Natural killer cell treated with Interleukin-12 subunit alpha and Interleukin-12 subunit beta and Interleukin-15 and Interleukin-18, amount 100 ng/mL, for 72 hours (primary cell): ENCODE data around the gene CFAP97D2. TPM values are rescaled to one million over a fixed set of nuclear protein-coding genes. Genes with fewer than 3 reads are reported as not detected.
"Not testable (repeated sequence)": the region's sequence is repeated elsewhere in the genome, so short reads cannot be mapped to it uniquely, and the experiment has no call there.

Source experiments
- ATAC-seq, 2 donors: fragments of 150-1000 bp; cut with Tn5 transposase in 1 of 2; sonication (Bioruptor Pico), chemical (Tn5 transposase) in 1 of 2; 2 replicates each; pipeline ENCODE4 v1.10.0; 2021
- DNase-seq: peaks from one replicate; pipeline ENCODE4 v3.0.0; 2022; ENCODE audit warnings: low spot score
- H3K27ac Mint-ChIP-seq, 2 donors: 1 replicate in 1 of 2; 2 replicates in 1 of 2; pipeline ENCODE4 v1.8.0; 2022; ENCODE audit warnings: mixed read lengths in 2 of 2, mild to moderate bottlenecking in 1 of 2, moderate library complexity in 1 of 2
- H3K27me3 Mint-ChIP-seq, 2 donors: 1 replicate in 1 of 2; 2 replicates in 1 of 2; pipeline ENCODE4 v1.8.0; 2022; ENCODE audit warnings: mixed read lengths in 2 of 2
- H3K36me3 Mint-ChIP-seq: one replicate; pipeline ENCODE4 v1.8.0; 2022; ENCODE audit warnings: mixed read lengths
- H3K4me1 Mint-ChIP-seq, 2 donors: 1 replicate in 1 of 2; 2 replicates in 1 of 2; pipeline ENCODE4 v1.8.0; 2022; ENCODE audit warnings: low read depth in 2 of 2, mixed read lengths in 2 of 2, mild to moderate bottlenecking in 1 of 2
- H3K4me3 Mint-ChIP-seq: one replicate; pipeline ENCODE4 v1.8.0; 2022; ENCODE audit warnings: mixed read lengths
- H3K9me3 Mint-ChIP-seq: 2 replicates; pipeline ENCODE4 v1.8.0; 2022; ENCODE audit warnings: mixed read lengths
- total RNA-seq, 2 donors: library from RNA; stranded (reverse); gene quantifications; one replicate each; pipeline ENCODE4 v1.2.3, GENCODE V29; 2022

The CFAP97D2 gene
- total RNA-seq, 2 donors from 2014 or later = not detected

DNA sequence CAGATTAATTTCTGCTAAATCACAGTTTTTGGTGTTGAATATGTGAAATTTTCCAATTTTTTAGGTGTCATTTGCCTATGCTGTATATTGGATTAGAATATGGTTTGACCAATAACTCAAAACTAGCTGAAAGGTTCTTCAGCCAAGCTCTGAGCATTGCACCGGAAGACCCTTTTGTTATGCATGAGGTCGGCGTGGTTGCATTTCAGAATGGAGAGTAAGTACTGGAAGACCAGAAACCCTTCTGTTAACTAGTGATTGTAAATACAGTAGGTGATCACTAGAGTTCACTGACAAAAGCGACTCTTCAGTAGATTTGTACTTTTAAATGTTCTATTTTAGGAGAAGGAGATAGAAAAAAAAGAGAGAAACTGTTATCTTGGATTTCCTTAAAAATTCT is 78.0 kb downstream of the CFAP97D2 start:
- no peak for ATAC-seq

DNA sequence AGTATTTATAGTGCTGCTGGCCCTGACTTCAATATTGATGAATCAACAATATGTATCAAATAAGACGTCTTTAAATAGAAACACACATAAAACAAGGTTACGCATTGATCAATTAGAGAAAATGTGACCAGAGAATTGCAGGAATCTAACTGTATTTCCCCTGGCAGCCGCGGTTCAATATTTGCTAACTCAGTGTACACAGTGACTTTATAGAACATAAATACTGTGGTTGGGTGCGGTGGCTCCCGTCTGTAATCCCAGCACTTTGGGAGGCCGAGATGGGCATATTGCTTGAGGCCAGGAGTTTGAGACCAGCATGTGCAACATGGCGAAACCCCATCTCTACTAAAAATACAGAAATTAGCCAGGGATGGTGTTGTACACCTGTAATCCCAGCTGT is 79.5 kb downstream of the CFAP97D2 start:
- Mint-ChIP-seq H3K27me3 (no peaks in the 10 kb centered on the region), H3K36me3 (peaks cover 60% of the 10 kb centered on the region), H3K27ac (no peak overlapping the region), H3K9me3 (no peaks in the 10 kb centered on the region), H3K4me3 (no peak overlapping the region), H3K4me1 (peaks cover 43 to 47% of the 10 kb centered on the region in 2 donors)
- DNase-seq = no peak
- ATAC-seq = no peak

More for the DNA sequence above, 78.0 kb downstream of the CFAP97D2 start:
- Mint-ChIP-seq H3K9me3 (no peaks in the 10 kb centered on the region), H3K27ac (no peak overlapping the region), H3K4me3 (no peak overlapping the region), H3K27me3 (no peaks in the 10 kb centered on the region), H3K4me1 (peaks cover 33% of the 10 kb centered on the region in 2 donors), H3K36me3 (peaks cover 54% of the 10 kb centered on the region)
- DNase-seq = no peak

DNA sequence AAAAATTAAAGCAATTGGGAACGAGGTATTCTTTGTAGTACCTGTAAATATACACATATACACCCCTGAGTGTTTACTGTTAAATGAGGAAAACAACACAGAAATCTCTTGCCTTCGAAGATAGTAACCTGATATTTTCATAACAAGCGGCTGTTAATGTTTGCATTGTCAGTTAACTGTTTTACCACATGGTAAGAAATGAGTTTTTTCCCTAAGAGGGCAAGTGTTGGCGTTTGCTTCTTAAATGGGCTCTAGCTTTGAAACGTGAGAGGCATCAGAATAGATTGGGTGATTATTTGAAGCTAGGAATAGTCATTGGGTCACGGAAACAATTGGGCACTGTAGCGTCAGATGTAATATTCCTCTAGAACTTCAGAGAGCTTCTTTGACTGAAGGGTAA is 80.3 kb downstream of the CFAP97D2 start:
- H3K36me3 Mint-ChIP-seq = peaks cover 55% of the 10 kb centered on the region
- no peak for ATAC-seq
- H3K27ac Mint-ChIP-seq = no peak overlapping the region
- DNase-seq = no peak
- no peaks in the 10 kb centered on the region for H3K9me3 Mint-ChIP-seq
- no peaks in the 10 kb centered on the region for H3K27me3 Mint-ChIP-seq
- peaks cover 43 to 51% of the 10 kb centered on the region in 2 donors for H3K4me1 Mint-ChIP-seq
- no peak overlapping the region for H3K4me3 Mint-ChIP-seq

DNA sequence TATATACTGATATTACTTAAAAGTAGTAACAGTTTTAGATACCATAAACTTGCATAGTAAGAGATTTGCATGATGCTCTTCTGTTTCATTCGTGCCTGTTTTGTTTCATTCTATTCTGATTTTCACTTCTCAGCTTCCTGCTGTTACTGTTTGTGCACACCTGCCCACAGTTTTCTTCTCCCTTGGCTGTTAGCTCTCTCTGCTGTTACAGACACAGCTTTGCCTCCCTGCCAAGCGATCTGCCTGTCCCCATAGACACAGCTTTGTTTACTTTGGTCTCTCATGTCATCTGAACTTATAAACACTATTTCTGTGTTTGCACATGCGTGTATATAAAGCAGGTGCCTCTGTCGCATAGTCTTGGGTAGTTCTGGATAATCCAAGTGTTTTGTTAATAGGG is 80.9 kb downstream of the CFAP97D2 start:
- Mint-ChIP-seq H3K27ac (no peak overlapping the region), H3K4me1 (peaks cover 41 to 48% of the 10 kb centered on the region in 2 donors)

DNA sequence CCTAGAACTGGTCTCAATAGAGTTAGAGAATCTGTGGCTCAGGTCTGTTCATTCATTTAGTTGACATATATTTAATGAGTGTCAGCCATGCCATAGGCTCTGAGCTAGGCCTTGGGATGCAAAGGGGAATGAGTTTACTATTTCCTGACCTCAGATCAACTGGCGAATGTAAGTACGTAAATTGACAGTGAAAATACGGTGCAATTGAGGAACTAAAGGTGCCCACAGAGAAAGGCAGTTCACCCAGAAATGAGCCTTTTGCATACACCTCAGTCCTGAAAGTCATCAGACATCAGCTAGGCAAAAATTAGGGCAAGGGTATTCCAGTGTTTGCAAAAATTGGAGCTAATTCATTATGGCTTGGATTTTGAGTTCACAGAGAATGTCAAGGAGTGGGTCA is 81.8 kb downstream of the CFAP97D2 start:
- Mint-ChIP-seq H3K36me3 (peaks cover 58% of the 10 kb centered on the region), H3K9me3 (no peaks in the 10 kb centered on the region), H3K4me3 (no peak overlapping the region), H3K27ac (no peak overlapping the region), H3K27me3 (no peaks in the 10 kb centered on the region), H3K4me1 (peaks cover 49 to 56% of the 10 kb centered on the region in 2 donors)
- DNase-seq = no peak
- ATAC-seq = no peak

More for the DNA sequence above, 80.9 kb downstream of the CFAP97D2 start:
- H3K36me3 Mint-ChIP-seq = peaks cover 50% of the 10 kb centered on the region
- DNase-seq (no peak), ATAC-seq (no peak)
- H3K4me3 Mint-ChIP-seq = no peak overlapping the region
- no peaks in the 10 kb centered on the region for H3K27me3 Mint-ChIP-seq
- H3K9me3 Mint-ChIP-seq = no peaks in the 10 kb centered on the region

DNA sequence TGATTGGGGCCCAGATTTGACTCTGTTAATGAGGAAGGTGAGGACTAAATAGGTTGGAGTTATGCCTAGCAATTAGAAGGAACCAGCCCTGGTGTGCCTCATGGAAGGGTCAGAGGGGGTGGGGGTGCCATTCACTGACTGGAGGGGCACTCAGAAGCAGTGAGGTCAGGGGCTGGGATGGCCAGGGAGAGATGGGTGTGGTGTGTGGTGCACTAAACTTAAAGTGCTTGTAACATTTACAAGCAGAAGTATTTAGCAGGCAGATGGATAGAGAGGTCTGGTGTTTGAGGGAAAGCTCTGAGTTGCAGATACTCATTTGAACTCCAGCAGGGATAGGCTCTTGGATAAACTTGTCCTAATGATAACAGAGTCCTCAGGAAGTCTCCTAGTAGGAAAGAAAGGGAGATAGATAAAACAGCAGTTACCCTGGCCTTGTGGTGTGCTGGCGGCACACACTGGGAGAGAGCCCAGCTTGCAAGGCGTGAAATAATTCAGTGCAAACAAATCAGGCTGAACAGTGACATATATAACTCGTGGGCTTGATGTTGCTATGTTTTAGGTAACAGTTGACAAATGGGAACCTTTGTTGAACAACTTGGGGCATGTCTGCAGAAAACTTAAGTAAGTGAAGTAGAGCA is 82.4 kb downstream of the CFAP97D2 start:
- ATAC-seq (no peak), DNase-seq (no peak)
- no peaks in the 10 kb centered on the region for H3K9me3 Mint-ChIP-seq
- peaks cover 52 to 57% of the 10 kb centered on the region in 2 donors for H3K4me1 Mint-ChIP-seq
- H3K27ac Mint-ChIP-seq = no peak overlapping the region
- H3K36me3 Mint-ChIP-seq = peaks cover 52% of the 10 kb centered on the region
- H3K4me3 Mint-ChIP-seq = peak overlapping the region; percentile 15
- no peaks in the 10 kb centered on the region for H3K27me3 Mint-ChIP-seq

DNA sequence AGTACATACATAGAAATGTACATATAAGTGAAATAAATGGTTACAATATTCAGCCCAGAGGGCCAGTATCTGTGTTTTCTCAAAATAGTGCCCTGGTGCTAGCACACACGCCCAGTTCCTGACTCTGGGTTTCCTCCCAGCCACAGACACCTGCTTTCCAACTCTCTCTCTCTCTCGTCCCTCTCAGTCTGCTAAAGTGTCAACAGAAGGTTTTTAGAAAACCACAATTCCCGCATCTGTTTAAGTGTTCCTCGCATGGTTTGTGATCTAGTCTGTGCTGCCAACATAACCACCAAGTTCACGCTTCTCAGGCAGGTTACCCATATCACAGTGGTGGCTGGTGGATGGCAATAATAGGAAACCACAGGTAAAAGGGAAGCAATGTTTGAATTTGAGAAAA is 84.5 kb downstream of the CFAP97D2 start:
- ATAC-seq = peak; percentile 72 to 77
- H3K4me1 Mint-ChIP-seq = peaks cover 61 to 64% of the 10 kb centered on the region in 2 donors
- H3K27ac Mint-ChIP-seq = peak overlapping the region in 1 of 2 donors; percentile 29
- DNase-seq = no peak
- H3K27me3 Mint-ChIP-seq = no peaks in the 10 kb centered on the region
- peak overlapping the region; percentile 60 for H3K4me3 Mint-ChIP-seq
- no peaks in the 10 kb centered on the region for H3K9me3 Mint-ChIP-seq
- peaks cover 37% of the 10 kb centered on the region for H3K36me3 Mint-ChIP-seq

DNA sequence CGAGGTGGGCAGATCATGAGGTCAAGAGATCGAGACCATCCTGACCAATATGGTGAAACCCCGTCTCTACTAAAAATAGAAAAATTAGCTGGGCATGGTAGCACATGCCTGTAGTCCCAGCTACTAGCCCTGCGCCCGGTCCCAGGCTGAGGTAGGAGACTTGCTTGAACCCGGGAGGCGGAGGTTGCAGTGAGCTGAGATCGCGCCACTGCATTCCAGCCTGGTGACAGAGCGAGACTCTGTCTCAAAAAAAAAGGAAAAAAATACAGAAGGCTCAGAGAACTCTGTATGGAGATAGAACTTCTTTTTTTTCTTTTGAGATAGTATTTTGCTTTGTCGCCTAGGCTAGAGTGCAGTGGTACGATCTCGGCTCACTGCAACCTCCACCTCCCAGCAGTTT is 85.3 kb downstream of the CFAP97D2 start:
- not testable (repeated sequence) for H3K9me3 Mint-ChIP-seq, H3K27ac Mint-ChIP-seq, H3K27me3 Mint-ChIP-seq, H3K4me3 Mint-ChIP-seq, DNase-seq, ATAC-seq
- Mint-ChIP-seq H3K4me1 (peaks cover 67 to 71% of the 10 kb centered on the region in 2 donors), H3K36me3 (peaks cover 41% of the 10 kb centered on the region)

DNA sequence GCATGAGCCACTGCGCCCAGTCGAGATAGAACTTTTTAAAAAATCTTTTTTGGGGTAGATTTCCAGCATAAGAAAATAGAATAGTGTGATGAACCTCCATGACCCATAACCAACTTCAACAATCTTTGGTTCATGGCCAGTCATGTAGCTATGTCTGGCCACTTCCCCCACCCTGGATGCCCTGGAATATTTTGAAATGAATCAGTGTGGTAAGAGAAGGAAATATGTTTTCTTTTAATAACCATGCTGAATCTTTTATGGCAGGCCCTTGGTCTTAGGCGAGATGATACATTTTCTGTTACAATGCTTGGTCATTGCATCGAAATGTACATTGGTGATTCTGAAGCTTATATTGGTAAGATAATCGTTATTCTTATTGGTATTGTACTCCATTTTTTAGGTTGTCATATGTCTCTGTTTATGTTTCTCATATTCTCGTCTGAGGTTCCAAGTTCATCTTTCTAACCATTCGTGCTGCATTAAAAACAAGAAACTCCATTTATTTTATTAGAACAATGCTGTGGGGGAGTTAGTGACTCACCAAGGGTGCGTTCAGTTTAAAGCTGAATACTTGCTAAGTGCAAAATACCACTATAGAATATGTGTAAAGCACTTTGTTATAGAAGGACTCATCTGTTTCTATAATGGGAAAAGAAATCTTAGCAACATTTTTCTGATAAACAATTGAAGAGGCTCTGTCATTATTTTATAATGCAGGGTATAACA is 86.0 kb downstream of the CFAP97D2 start:
- Mint-ChIP-seq H3K27me3 (no peaks in the 10 kb centered on the region), H3K4me3 (no peak overlapping the region), H3K9me3 (no peaks in the 10 kb centered on the region), H3K36me3 (peaks cover 38% of the 10 kb centered on the region), H3K27ac (no peak overlapping the region), H3K4me1 (peaks cover 66 to 69% of the 10 kb centered on the region in 2 donors)
- DNase-seq (no peak), ATAC-seq (no peak)

DNA sequence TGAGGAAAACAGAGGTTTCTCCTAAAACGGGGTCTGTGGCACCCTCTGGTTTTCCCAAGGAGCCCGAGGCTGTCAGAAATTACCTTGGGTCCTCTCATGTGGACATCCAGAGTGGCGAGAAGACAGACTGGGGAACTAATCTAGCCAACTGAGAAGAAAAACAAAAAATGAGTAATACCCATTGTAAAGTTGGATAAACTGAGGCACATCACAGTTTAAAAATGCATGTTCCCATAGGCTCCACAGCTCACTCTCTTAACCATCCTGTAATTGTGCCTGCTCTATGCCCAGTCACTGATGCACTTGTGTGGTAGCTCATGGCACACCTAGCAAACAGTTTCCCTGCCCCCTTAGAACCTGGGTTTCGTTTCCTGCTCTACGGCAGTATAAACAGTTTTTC is 87.2 kb downstream of the CFAP97D2 start:
- Mint-ChIP-seq H3K36me3 (peaks cover 31% of the 10 kb centered on the region), H3K4me1 (peaks cover 57 to 61% of the 10 kb centered on the region in 2 donors), H3K27ac (no peak overlapping the region), H3K27me3 (no peaks in the 10 kb centered on the region), H3K9me3 (no peaks in the 10 kb centered on the region), H3K4me3 (no peak overlapping the region)
- DNase-seq (no peak), ATAC-seq (no peak)

DNA sequence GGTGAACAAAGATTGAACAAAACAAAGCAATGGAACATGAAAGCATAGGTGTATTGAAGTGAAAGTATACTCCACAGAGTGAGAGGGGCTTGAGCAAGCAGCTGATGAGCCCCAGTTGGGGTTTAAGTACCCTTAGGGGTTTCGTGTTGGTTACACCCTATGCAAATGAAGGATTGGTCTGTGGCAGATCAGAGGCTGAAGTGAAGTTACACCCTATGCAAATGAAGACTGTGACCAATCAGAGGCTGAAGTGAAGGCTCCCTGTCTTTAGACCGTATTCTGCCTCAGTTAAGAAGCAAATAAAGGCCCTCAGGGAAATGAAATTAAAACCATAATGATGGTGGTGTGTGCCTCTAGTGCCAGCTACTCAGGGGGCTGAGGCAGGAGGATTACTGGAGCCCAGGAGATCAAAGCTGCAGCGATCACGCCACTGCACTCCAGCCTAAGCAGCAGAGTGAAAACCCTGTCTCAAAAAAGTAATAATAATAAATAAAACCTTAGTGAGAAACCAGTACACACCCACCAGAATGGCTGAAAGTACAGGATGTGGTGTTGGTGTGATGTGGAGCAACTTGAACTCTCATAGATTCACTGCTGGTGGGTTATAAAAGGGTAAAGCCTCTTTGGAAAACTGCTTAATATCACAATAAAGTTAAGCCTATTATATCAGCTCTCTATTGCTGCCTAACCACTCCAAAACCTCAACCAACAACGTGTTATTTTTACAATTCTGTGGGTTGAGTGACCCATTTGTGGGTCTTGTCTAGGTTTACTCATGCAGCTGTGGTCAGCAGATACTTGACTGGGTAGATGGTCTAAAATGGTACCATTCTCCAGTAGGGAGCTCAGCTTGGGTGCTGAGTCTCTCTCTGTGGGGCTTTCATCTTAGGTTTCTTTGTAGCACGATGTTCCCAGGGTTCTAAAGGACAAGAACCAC is 89.6 kb downstream of the CFAP97D2 start:
- Mint-ChIP-seq H3K4me1 (peaks cover 40 to 44% of the 10 kb centered on the region in 2 donors), H3K4me3 (peak overlapping the region; percentile 61), H3K27ac (peak overlapping the region; percentile 69 to 82), H3K27me3 (no peaks in the 10 kb centered on the region), H3K36me3 (peaks cover 36% of the 10 kb centered on the region), H3K9me3 (no peaks in the 10 kb centered on the region)
- ATAC-seq = peak; percentile 85 to 87
- DNase-seq = peak; percentile 73

DNA sequence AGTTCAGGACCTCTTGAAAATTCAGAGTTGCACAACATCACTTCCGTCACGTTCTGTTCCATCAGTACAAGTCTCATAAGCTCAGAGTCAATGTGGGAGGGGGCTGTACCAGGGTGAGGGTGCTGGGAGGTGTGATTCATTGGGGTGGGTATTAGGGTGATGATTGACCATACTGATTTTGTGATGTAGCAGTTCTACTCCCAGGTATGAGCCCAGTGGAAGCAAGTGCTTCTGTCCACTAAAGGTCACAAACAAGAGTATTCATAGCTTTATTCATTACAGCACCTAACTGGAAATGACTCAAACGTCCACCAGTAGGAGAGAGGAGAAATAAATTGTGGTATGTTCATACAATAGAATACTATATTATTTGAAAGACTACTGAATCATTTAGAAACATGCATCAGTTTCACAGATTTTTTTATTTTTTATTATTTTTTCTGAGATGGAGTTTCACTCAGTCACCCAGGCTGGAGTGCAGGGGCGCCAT is 90.3 kb downstream of the CFAP97D2 start:
- ATAC-seq (peak; percentile 41 to 48), DNase-seq (no peak)
- Mint-ChIP-seq H3K4me1 (peaks cover 37 to 42% of the 10 kb centered on the region in 2 donors), H3K27me3 (no peaks in the 10 kb centered on the region), H3K9me3 (no peaks in the 10 kb centered on the region), H3K27ac (peak overlapping the region; percentile 69 to 82), H3K4me3 (peak overlapping the region; percentile 50), H3K36me3 (peaks cover 36% of the 10 kb centered on the region)
